Neural progenitor cell (in vitro differentiated cells): ENCODE results near the gene GPHN.

Source experiments
- CTCF ChIP-seq: fragments of 200-600 bp; sonication (generic); IDR thresholded peaks from 2 replicates; pipeline ENCODE4 v1.5.1; 2017; ENCODE audit warnings: antibody characterized with exemption, mild to moderate bottlenecking
- EZH2 ChIP-seq: fragments of 200-600 bp; sonication (generic); IDR thresholded peaks from 2 replicates; pipeline ENCODE4 v1.6.1; 2017; ENCODE audit warnings: antibody characterized with exemption, mild to moderate bottlenecking, moderate library complexity

- TF ChIP-seq CTCF, result no peak
- TF ChIP-seq EZH2, result no peak
Measured at GRCh38 chr14:66975251-66975650, 467.3 kb downstream of the GPHN start.
